ENCODE data around the gene SLC16A14.

The SLC16A14 gene

GRCh38 chr2:230023313-230023712 lies 45.4 kb downstream of the SLC16A14 start:
- no peak for DNase-seq

GRCh38 chr2:230019742-230020141 lies 49.0 kb downstream of the SLC16A14 start:
- DNase-seq: no peak

GRCh38 chr2:230018153-230018552 lies 50.6 kb downstream of the SLC16A14 start:
- no peak for DNase-seq

GRCh38 chr2:230016844-230017243 lies 51.9 kb downstream of the SLC16A14 start:
- DNase-seq: no peak

- DNase-seq: no peak
Measured at GRCh38 chr2:230012267-230012884, 56.3 kb downstream of the SLC16A14 start.

GRCh38 chr2:230011617-230012016 lies 57.1 kb downstream of the SLC16A14 start:
- no peak for DNase-seq

- no peak for DNase-seq
Measured at GRCh38 chr2:230010501-230010900, 58.2 kb downstream of the SLC16A14 start.

GRCh38 chr2:230008708-230009066 lies 60.0 kb downstream of the SLC16A14 start:
- DNase-seq: no peak

- peak; percentile 38 to 68 for DNase-seq
Measured at GRCh38 chr2:230007931-230008707, 60.6 kb downstream of the SLC16A14 start.

GRCh38 chr2:230000118-230000841 lies 68.4 kb downstream of the SLC16A14 start:
- no peak for DNase-seq

- DNase-seq: no peak
Measured at GRCh38 chr2:229997565-229997964, 71.2 kb downstream of the SLC16A14 start.

GRCh38 chr2:229996320-229996719 lies 72.4 kb downstream of the SLC16A14 start:
- no peak for DNase-seq

GRCh38 chr2:229993236-229993635 lies 75.5 kb downstream of the SLC16A14 start:
- no peak for DNase-seq

Data from SHP77 (cell line).